Skin epidermis (tissue), 12 donors: Measurements from ENCODE around the gene MROH8.
"Not testable (repeated sequence)": the region's sequence is repeated elsewhere in the genome, so short reads cannot be mapped to it uniquely, and the experiment has no call there.

Experiments used
- H3K27ac ChIP-seq, 21 experiments: fragments of 200-600 bp; sonication (generic) in 11 of 21; one replicate each; pipeline ENCODE4 v1.5.0; 2020; ENCODE audit warnings: mild to moderate bottlenecking in 3 of 21, inconsistent platforms in 2 of 21, moderate library complexity in 2 of 21
- H3K4me3 ChIP-seq, 7 experiments: fragments of 200-600 bp; sonication (generic) in 2 of 7; one replicate each; pipeline ENCODE4 v1.5.0; 2020; ENCODE audit warnings: inconsistent platforms in 2 of 7, mild to moderate bottlenecking in 2 of 7, moderate library complexity in 1 of 7

Gene MROH8

DNA sequence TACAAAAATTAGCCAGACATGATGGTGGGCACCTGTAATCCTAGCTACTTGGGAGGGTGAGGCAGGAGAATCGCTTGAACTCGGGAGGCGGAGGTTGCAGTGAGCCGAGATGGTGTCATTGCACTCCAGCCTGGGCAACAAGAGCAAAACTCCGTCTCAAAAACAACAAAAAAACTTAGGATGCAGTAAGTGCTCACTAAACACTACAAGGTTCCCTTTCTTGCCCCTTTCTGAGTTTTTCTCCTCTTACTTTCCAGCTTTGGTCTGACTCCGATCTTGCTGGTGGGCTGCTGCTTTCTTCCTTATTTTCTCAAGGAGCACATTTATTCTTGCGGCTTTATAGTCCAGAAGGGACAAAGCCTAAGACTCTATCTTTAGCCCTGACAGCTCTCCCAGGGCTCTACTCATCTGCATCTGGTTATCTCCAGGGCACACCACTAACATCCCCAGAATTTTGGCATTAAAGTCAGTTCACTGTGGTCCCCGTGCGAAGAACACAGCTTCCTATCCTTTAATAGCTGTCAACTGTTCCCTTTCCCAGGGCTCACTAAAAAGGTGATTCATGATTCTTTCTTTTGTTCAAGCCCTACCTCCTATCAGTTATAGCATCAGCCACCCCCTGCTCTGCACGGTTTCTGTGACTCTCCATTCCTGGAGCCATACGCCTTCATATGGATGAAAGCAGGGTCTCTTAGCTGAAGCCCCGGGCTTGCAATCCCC is 17.4 kb downstream of the MROH8 start:
- no peak overlapping the region for H3K4me3 ChIP-seq

DNA sequence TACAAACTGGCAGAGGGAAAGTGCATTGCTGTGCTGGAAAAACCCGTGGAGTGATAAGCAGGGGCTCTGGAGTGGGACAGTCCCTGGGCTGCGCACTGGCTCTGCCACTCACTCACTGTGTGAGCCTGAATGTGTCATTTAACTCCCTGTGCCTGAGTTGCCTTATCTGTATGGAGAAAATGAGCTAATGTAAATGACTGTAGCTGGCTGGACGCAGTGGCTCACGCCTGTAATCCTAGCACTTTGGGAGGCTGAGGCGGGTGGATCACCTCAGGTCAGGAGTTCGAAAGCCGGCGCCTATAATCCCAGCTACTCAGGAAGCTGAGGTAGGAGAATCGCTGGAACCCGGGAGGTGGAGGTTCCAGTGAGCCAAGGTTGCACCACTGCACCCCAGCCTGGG is 18.7 kb downstream of the MROH8 start:
- H3K27ac ChIP-seq = no peak overlapping the region
- no peak overlapping the region for H3K4me3 ChIP-seq

More for the DNA sequence above, 17.4 kb downstream of the MROH8 start:
- no peak overlapping the region for H3K27ac ChIP-seq

DNA sequence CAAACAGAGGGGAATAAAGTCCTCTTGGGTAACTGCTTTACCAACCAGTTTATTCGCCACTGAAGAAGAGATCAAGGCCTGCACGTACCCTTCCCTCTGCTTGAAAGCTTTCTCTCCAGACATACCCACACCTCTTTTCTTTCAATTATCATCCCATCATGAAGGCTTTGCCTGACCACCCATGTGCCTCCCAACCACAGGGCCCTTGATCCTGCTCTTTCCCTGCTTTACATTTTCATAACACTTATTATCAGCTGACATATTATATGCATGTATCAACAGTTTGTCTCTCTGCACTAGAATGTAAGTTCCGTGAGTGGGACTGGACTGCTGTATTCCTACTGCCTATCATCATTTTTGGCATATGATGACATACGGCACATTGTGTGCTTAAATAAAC is 21.1 kb downstream of the MROH8 start:
- H3K27ac ChIP-seq = no peak overlapping the region
- no peak overlapping the region for H3K4me3 ChIP-seq

DNA sequence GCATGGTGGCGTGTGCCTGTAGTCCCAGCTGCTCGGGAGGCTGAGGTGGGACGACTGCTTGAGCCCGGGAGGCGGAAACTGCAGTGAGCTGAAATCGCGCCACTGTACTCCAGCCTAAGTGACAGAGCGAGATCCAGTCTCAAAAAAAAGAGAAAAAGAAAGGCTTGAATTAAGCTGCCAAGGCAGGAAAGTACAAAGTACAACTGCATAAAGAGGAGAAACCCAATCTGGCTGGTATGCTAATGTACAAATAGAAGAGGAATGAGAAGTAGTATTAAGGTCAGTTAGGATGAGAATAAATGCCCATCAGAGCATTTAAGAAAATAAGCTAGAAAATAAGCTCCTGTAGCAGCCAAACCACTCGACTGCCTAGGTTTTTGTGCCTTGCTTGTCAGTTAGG is 23.4 kb downstream of the MROH8 start:
- Histone ChIP-seq H3K4me3 (no peak overlapping the region), H3K27ac (no peak overlapping the region)

DNA sequence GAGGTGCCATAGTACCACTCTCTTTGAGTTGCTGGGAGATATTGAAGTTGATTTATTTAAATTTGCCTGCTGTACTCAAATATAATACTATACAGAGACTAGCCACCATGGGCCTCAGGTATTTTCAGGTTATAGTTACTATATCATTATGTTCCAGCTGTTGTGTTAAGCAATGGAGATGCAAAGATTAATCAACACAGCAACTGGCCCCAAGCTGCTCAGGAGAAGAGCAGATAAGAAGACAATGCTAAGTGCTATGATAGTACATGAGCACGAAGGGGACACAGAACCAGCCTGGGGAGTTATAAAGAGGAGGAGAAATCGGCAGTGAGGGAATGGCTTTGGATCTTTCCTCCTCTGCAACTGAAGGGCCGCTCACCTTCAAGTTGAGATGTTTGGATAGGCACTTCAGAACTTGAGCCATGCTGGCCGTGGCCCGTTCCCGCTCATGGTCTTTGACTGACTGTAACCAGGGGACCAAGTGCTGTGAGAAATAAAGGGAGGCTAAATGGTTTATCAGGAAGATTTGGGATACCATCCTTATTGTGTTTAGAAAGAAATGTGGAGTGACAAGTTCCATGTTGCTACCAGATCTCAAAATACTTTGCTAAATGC is 24.6 kb downstream of the MROH8 start:
- Histone ChIP-seq H3K4me3 (no peak overlapping the region), H3K27ac (no peak overlapping the region)

DNA sequence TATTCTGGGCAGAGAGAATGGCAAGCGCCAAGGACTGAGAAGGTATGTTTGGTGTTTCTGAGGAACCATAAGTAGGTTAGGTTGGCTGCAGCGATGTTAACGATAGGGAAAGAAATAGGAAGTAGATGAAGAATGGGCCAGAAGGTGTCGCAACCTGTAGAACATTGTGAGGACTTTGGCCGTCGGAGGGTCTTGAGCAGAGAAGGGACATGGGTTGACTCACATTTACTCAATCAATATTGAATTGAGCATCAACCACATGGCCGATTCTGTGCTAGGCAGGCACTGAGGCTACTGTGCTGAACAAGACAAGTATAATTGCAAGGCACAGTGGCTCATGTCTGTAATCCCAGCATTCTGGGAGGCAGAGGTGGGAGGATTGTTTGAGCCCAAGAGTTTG is 27.1 kb downstream of the MROH8 start:
- Histone ChIP-seq H3K27ac (no peak overlapping the region), H3K4me3 (no peak overlapping the region)

DNA sequence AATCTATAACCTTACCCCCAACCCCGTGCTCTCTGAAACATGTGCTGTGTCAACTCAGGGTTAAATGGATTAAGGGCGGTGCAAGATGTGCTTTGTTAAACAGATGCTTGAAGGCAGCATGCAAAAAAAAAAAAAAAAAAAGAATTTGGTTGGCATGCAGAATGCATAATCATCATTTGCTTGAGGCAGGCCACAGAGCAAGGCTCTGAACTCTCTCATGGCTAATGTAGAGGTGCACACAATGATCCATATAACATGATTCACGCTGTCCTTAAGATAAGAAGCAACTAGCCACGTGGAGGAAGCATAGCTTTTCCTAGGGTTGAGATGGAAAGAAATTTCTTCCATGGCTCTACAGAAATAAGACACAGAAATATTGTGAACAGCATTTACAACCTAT is 27.8 kb downstream of the MROH8 start:
- H3K4me3 ChIP-seq = no peak overlapping the region

DNA sequence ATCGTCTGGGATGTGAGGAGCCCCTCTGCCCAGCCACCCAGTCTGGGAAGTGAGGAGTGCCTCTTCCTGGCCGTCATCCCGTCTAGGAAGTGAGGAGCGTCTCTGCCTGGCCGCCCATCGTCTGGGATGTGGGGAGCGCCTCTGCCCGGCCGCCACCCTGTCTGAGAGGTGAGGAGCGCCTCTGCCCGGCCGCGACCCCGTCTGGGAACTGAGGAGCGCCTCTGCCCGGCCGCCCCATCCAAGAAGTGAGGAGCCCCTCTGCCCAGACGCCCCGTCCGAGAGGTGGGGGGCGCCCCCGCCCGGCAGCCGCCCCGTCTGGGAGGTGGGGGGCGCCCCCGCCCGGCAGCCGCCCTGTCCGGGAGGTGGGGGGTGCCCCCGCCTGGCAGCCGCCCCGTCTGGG is 28.5 kb downstream of the MROH8 start:
- H3K27ac ChIP-seq, H3K4me3 ChIP-seq: not testable (repeated sequence)

More for the DNA sequence above, 27.8 kb downstream of the MROH8 start:
- H3K27ac ChIP-seq = no peak overlapping the region

DNA sequence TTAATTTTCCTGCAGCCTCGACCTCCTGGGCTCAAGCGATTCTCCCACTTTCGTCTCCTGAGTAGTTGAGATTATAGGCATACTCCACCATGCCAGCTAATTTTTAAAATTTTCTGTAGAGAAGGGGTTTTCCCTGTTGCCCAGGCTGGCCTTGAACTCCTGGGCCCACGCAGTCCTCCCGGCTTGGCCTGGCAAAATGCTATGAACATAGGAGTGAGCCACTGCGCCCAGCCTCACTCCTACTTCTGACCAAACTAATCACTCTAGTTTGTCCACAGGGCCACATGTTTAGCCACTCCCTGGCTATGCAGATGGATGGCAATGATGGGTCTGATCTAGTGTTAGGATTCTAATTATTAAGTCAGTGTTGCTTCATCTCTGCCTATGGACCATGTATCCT is 32.1 kb downstream of the MROH8 start:
- H3K27ac ChIP-seq = no peak overlapping the region
- no peak overlapping the region for H3K4me3 ChIP-seq

DNA sequence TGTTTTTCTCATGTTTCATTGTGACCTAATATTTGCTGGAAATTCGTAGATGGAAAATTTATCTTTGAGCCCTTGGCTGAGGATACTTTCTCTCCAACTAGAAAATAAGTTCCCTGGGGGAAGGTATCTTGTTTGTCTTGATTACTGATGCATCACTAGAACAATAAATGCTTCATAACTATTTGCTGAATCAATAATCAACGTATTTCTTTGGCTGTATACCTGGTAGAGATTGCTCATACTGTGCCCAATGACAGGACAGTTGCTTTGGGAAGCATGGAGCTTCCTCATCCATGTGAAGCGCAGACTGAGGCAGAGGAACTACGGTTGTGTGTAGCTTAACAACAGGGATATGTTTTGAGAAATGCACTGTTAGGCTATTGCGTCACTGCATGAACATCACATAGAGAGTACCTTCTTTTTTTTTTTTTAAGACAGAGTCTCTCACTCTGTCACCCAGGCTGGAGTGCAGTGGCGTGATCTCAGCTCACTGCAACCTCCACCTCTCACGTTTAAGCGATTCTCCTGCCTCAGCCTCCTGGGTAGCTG is 34.4 kb downstream of the MROH8 start:
- H3K27ac ChIP-seq = no peak overlapping the region
- H3K4me3 ChIP-seq = no peak overlapping the region

DNA sequence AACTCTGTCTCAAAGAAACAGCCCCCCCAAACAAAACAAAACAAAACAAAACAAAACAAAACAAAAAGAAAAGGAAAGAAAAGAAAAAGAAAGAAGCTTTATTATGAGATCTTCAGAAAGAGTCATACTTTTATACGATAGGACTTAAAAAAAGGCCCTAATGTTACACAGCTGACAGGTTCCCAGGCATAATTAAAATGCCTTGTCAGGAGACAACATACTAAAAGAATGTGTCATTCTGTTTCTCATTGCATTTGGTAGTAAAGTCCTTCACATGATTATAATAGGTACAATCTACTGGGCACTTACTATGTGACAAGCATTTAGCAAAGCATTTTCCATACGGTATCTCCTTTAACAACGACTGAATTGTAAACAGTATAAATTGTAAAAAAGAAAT is 36.6 kb downstream of the MROH8 start:
- Histone ChIP-seq H3K4me3 (no peak overlapping the region), H3K27ac (no peak overlapping the region)

DNA sequence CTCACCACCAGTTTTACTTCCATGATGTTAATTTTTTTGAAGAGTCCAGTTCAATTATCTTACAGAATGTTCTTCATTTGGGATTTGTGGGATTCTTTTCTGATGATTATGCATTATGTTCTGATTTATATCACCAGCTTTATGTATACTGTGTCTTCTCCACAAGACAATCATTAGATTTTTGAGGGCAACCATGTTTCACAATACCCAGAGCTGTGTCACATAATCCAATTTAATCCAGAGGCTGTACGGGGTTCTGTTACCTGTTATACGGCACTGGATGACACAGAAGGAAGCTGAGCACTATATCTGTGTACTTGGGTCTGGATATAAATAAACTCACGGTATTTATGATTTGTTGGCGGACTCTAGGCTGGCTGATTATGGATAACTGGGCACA is 41.8 kb downstream of the MROH8 start:
- H3K4me3 ChIP-seq = no peak overlapping the region
- H3K27ac ChIP-seq = no peak overlapping the region

DNA sequence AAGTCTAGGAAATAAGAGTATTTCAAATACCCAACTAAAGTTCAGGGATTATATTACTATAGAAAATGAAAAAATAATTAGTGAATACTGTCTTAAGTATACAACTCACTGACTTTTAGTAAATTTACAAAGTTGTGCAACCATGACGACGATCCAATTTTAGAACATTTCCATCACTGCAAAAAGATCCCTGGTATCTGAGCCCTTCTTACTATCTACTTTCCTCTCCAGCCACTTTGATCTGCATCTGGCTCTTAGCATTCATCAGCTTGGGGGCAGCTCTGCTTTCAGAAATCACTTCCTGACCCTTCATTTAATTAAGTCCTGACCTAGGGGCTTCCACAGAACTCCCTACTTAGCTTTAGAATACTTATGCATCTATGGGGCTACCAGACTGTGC is 45.4 kb downstream of the MROH8 start:
- no peak overlapping the region for H3K27ac ChIP-seq
- no peak overlapping the region for H3K4me3 ChIP-seq

DNA sequence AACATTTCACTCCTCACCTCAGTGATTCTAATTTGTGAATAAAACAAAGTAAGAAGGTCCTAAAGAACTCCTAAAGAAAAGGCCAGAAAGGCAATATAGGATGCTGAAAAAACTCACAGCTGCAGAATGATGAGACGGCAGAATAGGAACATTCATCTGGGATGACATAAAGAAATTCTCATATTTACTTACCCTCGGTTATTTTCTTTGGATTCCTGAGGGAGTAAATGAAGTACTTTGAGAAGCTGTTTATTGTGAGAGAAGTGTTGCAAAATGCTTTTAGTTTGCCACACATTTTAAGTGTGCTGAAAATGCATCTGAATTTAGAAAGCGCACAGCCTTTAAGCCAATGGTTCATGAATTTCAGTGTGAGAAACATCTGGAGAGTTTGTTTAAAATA is 47.9 kb downstream of the MROH8 start:
- Histone ChIP-seq H3K4me3 (no peak overlapping the region), H3K27ac (no peak overlapping the region)

DNA sequence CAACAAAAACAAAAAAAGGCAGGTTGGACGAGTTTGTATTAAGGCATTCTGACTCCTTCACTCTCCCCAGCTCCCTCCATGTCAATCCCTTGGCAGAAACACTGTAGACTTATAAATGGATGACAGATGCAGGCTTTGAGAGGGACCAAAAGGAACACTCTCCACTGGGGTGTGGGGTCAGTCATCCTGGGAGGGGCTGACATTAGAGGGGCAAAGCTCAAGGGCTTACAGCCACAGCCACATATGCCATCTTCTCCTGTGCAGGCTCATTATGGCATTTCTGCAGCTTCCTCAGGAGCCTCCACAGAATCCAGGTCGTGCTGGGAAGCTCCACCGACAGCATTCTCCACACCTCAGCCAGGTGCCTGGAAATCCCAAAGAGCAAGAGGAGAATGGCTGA is 50.5 kb downstream of the MROH8 start:
- Histone ChIP-seq H3K4me3 (no peak overlapping the region), H3K27ac (no peak overlapping the region)

DNA sequence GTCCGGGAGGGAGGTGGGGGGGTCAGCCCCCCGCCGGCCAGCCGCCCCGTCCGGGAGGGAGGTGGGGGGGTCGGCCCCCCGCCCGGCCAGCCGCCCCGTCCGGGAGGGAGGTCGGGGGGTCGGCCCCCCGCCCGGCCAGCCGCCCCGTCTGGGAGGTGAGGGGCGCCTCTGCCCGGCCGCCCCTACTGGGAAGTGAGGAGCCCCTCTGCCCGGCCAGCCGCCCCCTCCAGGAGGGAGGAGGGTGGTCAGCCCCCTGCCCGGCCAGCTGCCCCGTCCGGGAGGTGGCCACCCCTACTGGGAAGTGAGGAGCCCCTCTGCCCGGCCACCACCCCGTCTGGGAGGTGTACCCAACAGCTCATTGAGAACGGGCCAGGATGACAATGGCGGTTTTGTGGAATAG is 53.1 kb downstream of the MROH8 start:
- not testable (repeated sequence) for H3K27ac ChIP-seq, H3K4me3 ChIP-seq

DNA sequence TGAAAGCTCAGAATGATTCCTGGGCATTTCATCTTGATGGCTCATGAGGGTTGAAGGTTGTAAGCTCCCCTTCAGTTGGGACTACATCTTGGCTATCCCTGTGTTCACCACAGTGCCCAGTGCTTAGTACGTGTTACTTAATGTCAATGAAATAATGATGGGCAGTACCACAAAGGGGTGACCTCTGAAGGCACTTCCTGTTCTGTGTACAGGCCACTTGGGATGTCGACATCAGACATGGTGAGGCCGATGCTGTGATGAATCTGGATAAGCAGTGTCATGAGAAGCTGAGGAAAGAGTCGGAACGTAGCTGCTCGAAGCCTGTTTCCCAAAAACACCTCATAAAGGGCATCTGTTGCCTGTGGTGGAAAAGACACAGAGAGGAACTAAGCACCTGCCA is 55.9 kb downstream of the MROH8 start:
- H3K27ac ChIP-seq = no peak overlapping the region
- no peak overlapping the region for H3K4me3 ChIP-seq

DNA sequence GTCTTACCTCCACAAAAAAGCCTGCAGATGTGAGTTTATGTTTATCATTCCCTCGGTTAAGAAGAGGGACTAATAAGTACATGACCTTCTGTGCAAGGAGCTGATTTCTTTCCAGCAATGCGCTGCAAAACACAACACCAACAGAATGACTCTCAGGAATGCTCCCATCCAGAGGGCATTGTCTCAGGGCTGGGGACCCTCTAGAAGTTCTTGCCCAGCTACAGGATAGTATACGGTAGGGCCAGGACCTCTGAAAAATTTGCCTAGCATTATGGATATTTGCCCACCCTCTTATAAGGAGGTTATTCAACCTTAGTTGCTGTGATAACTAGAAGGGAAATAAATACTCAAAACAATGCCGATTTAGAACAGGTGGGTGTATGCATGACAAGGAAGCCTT is 58.9 kb downstream of the MROH8 start:
- Histone ChIP-seq H3K27ac (no peak overlapping the region), H3K4me3 (no peak overlapping the region)

DNA sequence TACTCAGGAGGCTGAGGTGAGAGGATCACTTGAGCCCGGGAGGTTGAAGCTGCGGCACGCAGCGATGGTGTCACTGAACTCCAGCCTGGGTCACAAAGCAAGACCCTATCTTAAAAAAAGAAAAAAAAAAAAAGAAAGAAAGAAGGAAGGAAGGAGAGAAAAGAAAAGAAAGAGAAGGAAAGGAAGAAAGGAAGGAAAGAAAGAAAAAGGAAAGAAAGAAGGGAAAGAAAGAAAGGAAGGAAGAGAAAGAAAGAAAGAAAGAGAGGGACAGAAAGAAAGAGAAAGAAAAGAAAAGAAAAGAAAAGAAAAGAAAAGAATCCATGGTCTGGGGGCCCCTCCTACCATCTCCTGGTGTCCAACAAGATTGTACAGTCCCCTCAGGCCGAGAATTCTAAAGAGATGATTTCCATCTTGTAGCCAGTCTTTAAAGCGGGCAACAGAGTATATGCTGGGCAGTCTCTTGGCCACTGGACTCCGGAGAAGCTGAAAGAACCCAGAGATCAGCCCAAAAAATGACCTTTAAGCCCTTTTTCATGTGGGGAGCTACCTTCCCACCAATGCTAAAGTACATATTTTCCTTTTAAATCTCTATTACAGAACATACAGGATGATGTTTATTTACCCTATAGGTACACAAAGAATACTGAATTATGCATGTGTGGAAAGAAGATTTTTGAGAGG is 59.9 kb downstream of the MROH8 start:
- Histone ChIP-seq H3K27ac (no peak overlapping the region), H3K4me3 (no peak overlapping the region)

DNA sequence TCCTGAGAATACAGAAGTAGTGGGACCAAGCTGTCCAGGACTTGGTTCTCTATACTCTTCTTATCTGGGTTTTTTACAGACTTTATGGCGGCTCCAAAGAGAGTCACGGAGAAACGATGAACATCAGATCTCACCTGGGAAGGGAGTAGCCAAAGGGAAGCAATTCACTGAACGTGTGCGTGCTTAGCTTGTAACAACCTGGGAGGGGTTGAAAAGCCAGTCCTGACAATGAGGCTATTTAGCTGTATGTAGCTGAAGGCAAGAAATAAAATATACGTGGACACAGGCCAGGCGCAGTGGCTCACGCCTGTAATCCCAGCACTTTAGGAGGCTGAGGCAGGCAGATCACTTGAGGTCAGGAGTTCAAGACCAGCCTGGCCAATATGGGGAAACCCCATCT is 65.3 kb downstream of the MROH8 start:
- no peak overlapping the region for H3K4me3 ChIP-seq
- no peak overlapping the region for H3K27ac ChIP-seq

DNA sequence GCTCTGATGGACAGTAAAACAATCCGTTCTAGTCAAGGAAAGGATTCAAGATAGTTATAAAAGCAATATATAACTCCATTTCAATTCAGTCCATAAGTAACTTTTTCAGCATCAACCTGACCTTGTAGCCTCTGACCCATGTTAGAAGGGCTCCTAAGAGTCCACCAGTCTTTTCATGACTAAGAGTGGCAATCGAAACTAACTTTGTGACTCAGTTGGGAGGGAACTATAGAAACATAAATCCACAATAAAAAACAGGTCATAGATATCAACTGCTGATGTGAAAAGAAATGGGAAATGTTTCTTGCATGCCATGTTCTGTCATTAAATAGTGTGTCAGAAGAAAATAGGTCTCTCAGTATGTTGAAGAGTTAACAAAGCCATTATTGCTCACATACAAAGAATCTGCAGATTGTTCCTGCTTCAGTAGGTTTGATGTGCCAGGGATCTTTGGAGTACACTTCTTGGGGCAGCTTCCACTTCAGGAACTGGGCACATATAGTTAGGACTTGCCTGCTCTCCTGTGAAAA is 67.4 kb downstream of the MROH8 start:
- Histone ChIP-seq H3K4me3 (no peak overlapping the region), H3K27ac (no peak overlapping the region)
